SK-N-MC (cell line): ENCODE data around the gene SRPK3.

Experiments used
- EZH2 ChIP-seq: fragments of 200-600 bp; sonication (generic); IDR thresholded peaks from one replicate; pipeline ENCODE4 v1.6.1; 2017; ENCODE audit warnings: antibody characterized with exemption
- FOXP2 ChIP-seq: optimal IDR thresholded peaks from 2 replicates; pipeline ENCODE3; 2011; ENCODE audit warnings: mild to moderate bottlenecking, moderate library complexity; ENCODE audit not compliant: insufficient read depth; ENCODE audit errors: extremely low read length, control extremely low read depth
- POLR2AphosphoS5 ChIP-seq: IDR thresholded peaks from 2 replicates; pipeline ENCODE4 v1.6.1; 2012; ENCODE audit warnings: mild to moderate bottlenecking, low read depth, low read length, borderline replicate concordance

DNA sequence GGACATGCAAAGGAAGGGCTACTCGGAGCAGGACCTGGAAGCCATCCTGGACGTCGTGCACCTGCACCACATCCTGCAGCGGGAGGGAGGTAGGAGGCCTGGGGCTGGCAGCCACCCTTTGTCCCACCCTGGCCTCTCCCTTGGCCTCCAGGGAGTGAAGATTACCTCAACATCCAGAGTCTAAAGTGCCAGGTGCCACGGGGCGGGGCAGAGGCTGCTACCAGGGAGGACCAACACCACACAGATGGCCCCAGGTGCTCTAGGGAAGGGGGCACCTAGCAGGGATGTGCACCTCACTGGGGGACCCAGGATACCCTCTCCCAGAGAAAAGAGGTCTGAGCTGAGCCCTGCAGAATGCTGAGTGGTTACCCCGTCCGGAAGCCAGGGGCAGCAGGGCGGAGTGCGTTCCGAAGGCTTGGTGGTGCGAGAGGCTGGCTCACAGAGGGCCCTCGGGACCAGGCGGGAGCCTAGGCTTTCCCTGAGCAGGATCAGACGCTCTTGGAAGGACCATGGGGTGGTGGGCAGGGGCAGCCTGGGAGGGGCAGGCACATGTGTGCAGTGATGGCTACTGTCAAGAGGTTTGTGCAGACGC lies 40.1 kb upstream of the SRPK3 start:
- no peak for TF ChIP-seq POLR2AphosphoS5
- TF ChIP-seq EZH2, result no peak
- TF ChIP-seq FOXP2, result no peak
